AML-193 (cell line): ENCODE results near the gene LLPH.

Experiments
- DNase-seq, 2 experiments: peaks; one replicate each; lab custom pipeline; 2025; lab: John Stamatoyannopoulos, UW

The LLPH gene

GRCh38 chr12:66092559-66093269 lies 37.8 kb downstream of the LLPH start:
- no peak for DNase-seq

DNA sequence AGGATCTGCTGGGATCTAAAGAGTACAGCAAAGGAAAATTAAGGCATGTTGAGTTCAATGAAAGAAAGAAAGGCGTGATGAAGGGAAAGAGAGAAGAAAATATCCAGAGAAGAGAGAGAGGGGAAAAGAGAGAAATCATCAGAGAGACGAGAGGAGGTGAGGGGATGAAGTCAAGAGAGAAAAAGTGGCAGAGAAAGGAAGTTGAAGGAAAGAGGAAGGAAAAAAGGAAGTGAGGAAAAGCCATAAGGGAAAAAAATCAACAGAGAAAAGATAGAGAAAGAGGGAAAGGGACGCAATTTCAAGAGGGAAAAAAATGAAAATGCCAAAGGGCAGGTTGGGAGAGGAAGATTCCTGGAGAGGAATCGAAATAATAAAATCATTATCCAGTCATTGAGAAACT lies 40.4 kb downstream of the LLPH start:
- DNase-seq = no peak

DNA sequence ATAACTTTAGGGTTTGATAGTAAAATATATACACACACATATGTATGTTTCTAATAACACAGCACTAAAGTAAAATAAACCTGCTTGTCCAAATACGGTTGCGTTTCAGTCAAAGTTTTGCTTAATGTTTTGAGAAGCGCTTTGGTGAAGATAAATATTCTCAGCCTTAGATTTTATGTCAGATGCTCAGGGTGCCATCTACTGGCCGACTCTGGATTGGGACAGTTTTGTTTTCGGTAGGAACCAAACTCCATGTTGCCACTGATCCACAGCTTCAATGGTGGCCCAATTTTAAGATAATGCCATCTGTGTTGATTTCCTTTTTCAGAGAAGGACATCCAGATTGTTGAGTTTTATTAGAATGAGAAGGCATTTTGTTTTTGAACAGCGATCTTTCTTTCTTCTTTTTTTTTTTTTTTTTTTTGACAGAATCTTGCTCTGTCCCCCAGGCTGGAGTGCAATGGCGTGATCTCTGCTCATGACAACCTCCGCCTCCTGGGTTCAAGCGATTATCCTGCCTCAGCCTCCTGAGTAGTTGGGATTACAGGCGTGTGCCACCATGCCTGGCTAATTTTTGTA lies 43.1 kb downstream of the LLPH start:
- DNase-seq = peak; percentile 59 to 62

- no peak for DNase-seq
These were observed 44.6 kb downstream of the LLPH start for GRCh38 chr12:66085998-66086397.

- DNase-seq = no peak
These were observed 45.3 kb downstream of the LLPH start for GRCh38 chr12:66085213-66085612.

- no peak for DNase-seq
These were observed 46.8 kb downstream of the LLPH start for GRCh38 chr12:66083766-66084165.

DNA sequence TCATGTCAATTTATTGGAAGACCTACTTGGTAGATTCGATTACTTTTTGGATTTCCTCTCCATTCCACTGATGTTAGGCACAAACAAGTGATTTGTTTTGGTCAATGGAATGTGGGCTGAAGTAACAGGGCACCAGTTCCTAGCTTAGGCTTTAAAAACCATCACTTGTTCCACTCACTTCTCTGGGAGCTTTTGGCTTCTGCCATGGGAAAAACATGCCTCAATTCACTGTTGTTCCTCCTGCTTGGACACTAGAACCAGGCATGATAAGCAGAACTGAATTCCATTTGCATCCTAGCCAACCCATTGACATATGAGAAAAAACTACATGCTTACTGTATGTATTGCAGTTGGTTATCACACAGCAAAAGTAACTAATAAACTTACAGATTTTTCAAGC lies 47.8 kb downstream of the LLPH start:
- DNase-seq = no peak

GRCh38 chr12:66080791-66081190 lies 49.8 kb downstream of the LLPH start:
- DNase-seq = no peak

- no peak for DNase-seq
These were observed 53.0 kb downstream of the LLPH start for GRCh38 chr12:66077542-66077941.

- no peak for DNase-seq
These were observed 56.0 kb downstream of the LLPH start for GRCh38 chr12:66074561-66074960.

GRCh38 chr12:66072566-66072965 lies 58.0 kb downstream of the LLPH start:
- no peak for DNase-seq

DNA sequence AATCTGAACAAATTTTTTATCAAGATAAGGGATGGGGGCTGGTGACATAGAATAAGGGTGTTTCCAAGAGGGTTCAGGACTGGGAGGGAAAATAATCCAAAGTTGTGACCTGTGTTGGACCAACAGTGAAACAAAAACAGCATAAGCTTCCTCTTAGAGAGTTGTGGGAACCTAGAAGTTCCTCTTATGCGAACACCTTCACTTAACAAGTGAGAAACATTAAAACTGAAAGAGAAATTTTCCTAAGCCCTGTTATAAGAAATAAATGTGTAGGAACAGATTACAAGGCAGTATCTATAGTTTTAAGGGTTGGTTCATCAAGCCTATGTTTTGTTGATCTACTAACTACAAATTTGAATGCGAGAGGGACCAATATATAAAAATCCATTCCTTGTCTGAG lies 58.4 kb downstream of the LLPH start:
- DNase-seq = no peak

DNA sequence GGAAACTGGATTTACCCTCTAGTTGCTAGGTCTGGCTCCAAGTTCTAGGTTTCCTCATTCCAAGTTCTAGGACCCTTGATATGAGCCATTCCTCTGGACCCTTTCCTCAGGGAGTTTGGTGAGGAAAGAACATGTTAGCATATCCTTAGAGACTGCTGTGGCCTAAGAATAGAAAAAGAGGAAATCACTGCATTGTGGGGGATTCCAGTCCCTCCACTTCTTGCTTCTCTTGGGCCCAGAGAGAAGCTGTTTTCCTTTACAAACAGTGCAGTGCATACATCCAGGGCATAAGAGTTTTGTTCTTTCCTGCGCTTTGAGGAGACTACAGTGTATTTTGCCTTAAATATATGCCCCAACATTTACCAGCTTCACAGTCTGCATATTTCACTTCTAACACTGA lies 59.0 kb downstream of the LLPH start:
- DNase-seq = no peak

DNA sequence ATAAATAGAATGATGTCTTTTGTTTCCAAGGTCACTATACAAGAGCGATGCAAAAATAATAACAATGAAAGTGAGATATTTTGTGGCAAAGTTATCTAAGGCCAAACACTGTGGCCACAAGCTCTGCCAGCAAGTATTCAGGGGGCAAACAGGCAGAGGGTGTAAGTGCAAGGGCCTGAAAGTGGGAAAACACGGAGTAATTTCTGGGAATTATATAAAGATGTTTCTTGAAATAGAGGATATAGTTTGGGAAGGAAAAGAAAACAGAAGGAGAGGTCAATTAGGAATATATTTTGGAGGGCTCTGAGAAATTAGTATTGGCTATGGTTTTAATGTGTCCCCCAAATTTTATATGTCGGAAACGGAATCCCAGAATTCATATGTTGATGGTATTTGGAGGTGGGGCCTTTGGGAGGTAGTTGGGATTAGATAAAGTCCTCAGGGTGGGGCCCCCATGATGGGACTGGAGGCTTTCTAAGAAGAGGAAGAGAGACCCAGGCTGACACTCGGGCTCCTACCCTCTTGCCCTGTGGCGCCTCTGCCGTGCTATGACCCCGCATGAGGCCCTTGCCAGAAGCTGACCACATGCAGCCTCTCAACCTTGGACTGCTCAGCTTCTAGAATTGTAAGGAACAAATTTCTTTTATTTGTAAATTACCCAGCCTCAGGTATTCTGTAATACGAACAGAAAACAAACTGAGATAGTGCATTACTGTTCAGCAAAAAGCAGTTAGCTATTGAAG lies 60.0 kb downstream of the LLPH start:
- no peak for DNase-seq

GRCh38 chr12:66066929-66067523 lies 63.5 kb downstream of the LLPH start:
- DNase-seq = no peak
